ENCODE results near the gene UCK2.

UCK2 gene

DNA sequence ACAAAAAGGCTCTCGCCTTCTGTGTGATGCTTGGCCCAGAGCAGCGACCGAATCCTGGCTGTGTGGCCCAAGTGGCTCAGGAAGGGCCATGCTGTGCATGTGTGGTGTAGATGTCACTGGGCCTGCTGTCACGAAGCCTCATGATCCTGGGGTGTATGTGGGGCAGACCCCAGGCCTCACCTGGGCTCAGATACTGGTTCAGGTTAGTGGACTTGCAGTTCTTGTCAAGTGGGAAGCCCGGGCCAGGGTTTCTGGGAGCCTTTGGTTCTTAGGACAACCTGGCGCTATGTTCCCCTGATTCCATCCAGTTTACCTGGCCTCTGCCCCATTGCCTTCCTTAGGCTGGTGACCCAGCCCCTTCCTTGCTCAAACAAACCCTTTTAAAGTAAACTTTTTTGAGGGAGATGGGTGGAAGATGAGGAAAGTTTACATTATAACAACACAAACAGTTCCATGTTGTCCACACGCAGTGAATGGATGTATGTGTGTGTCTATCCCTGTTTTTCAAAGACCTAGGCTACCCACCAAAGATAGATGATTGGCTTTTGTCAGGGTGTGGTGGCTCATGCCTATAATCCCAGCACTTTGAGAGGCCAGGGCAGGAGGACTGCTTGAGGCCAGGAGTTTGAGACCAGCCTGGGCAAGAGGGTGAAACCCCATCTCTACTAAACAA, 84.3 kb downstream of the UCK2 start:
- H3K27me3 ChIP-seq (ENCODE audit: insufficient read depth, low read length): no peaks in the 10 kb centered on the region
- H3K4me3 ChIP-seq (ENCODE audit: low read length): no peak overlapping the region
- H3K36me3 ChIP-seq (ENCODE audit: insufficient read depth, low read length): peaks cover 39% of the 10 kb centered on the region
- no peaks in the 10 kb centered on the region for H3K9me3 ChIP-seq (ENCODE audit: low read length)
- H3K4me1 ChIP-seq (ENCODE audit: insufficient read depth, low read length): no peaks in the 10 kb centered on the region
- no peak overlapping the region for H2AFZ ChIP-seq (ENCODE audit: low read depth, low read length)

DNA sequence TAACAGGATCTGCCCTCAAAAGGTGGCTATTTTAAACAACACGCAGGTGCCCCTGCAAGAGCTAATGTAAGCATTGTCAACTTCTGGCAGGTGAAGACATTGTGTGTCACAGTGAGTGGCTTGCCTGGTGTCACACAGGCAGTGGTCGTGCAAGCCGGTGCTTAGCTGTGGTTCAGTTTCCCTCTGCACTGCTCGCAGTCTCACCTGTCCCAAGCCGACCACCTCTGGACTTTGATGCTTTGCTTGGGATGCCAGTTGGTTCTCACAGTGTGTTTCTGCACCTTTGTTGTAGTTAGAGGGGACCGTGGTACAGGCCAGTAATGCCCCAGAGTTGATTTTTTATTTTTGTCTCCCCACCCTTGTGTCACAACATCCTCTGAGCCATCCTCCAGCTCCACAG, 85.2 kb downstream of the UCK2 start:
- Histone ChIP-seq H2AFZ (ENCODE audit: low read depth, low read length) (no peak overlapping the region), H3K36me3 (ENCODE audit: insufficient read depth, low read length) (peaks cover 30% of the 10 kb centered on the region), H3K27me3 (ENCODE audit: insufficient read depth, low read length) (no peaks in the 10 kb centered on the region), H3K4me3 (ENCODE audit: low read length) (no peak overlapping the region), H3K4me1 (ENCODE audit: insufficient read depth, low read length) (no peaks in the 10 kb centered on the region), H3K9me3 (ENCODE audit: low read length) (no peaks in the 10 kb centered on the region)

DNA sequence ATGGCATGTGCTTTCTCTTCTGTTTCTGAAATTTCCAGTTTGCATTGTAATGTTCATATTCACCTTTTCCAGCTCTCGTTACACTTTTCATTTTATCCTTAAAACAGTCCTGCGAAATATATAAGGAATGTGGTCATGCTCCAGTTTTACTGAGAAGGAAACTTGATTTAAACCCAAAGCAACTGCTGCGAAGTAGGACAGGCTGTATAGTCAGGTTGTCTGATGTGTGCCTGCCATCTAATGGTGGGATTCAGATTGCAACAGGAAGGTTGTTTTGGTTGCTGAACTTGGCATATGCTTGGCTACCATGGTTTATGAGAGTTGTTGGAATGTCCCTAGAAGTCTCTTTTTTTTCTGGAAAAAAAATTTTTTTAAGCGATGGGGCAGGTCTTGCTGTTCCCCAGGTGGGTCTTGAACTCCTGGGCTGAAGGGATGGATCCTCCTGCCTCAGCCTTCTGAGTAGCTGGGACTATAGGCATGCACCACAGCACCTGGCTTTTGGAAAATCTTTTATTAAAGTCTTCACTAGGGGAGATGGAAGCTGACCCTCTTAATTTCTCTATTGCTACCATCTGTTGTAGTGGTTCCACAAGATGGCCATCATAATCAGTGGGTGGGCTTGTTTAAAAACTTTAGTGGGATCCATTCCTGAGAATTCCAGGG, 86.9 kb downstream of the UCK2 start:
- Histone ChIP-seq H3K27me3 (ENCODE audit: insufficient read depth, low read length) (no peaks in the 10 kb centered on the region), H3K4me1 (ENCODE audit: insufficient read depth, low read length) (no peaks in the 10 kb centered on the region), H2AFZ (ENCODE audit: low read depth, low read length) (no peak overlapping the region), H3K4me3 (ENCODE audit: low read length) (no peak overlapping the region), H3K36me3 (ENCODE audit: insufficient read depth, low read length) (peaks cover 14% of the 10 kb centered on the region), H3K9me3 (ENCODE audit: low read length) (no peaks in the 10 kb centered on the region)

DNA sequence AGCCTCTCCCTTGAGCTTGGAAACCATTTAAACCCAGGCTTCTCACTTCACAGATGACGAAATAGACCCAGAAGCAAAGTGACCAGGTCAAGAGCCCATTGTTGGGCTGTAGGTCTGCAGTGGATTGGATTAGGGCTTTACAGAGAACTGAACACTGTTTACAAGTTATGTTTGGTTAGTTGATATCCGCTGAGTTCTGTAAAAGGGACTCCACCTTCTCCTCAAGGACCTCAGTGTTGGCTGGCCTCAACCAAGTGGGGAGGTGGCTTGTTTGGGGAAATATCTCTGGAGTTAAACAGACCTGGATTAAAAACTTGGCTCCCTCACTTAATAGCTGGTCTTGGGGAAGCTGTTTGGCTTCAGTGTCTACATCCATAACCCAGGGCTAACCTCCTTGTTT, 88.1 kb downstream of the UCK2 start:
- Histone ChIP-seq H3K27me3 (ENCODE audit: insufficient read depth, low read length) (no peaks in the 10 kb centered on the region), H3K36me3 (ENCODE audit: insufficient read depth, low read length) (peaks cover 3% of the 10 kb centered on the region), H3K9me3 (ENCODE audit: low read length) (no peaks in the 10 kb centered on the region), H3K4me1 (ENCODE audit: insufficient read depth, low read length) (no peaks in the 10 kb centered on the region), H3K4me3 (ENCODE audit: low read length) (no peak overlapping the region), H2AFZ (ENCODE audit: low read depth, low read length) (no peak overlapping the region)

DNA sequence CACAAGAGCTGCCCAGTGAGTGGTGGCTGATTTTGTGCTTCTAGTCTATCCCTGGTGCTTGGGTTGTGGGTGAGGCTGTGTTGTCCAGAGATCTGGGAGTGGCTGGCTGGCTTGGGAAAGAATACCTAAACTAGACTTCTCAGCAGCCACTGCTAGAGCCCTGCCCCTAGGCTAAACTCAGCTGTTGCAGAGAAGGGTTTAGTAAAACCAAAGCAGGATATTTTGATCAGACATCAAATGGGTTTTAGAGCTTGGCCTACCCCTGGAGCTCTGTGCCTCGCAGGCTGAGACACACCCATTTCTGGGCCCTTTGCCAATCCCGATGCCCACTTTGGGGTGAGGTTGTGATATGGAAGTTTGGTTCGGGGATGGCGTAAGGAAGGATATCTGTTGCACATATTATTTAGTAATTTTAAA, 88.5 kb downstream of the UCK2 start:
- H3K4me3 ChIP-seq (ENCODE audit: low read length): no peak overlapping the region
- H2AFZ ChIP-seq (ENCODE audit: low read depth, low read length): no peak overlapping the region
- H3K9me3 ChIP-seq (ENCODE audit: low read length): no peaks in the 10 kb centered on the region
- H3K36me3 ChIP-seq (ENCODE audit: insufficient read depth, low read length): no peaks in the 10 kb centered on the region
- H3K27me3 ChIP-seq (ENCODE audit: insufficient read depth, low read length): no peaks in the 10 kb centered on the region
- no peaks in the 10 kb centered on the region for H3K4me1 ChIP-seq (ENCODE audit: insufficient read depth, low read length)

DNA sequence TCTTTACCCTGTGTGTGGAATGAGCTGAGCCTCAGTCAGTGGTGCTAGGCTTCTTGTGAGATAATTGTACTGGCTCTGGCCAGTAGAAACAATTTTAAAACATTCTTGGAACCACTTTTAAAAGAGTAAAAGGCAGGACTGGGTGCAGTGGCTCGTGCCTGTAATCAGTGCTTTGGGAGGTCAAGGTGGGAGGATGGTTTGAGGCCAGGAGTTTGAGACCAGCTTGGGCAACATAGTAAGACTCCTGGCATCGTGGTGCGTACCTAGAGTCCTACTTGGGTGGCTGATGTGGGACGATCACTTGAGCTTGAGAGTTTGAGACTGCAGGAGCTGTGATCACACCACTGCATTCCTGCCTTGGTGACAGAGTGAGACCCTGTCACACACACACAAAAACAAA, 89.8 kb downstream of the UCK2 start:
- Histone ChIP-seq H3K4me3 (ENCODE audit: low read length) (no peak overlapping the region), H3K4me1 (ENCODE audit: insufficient read depth, low read length) (no peaks in the 10 kb centered on the region), H3K27me3 (ENCODE audit: insufficient read depth, low read length) (no peaks in the 10 kb centered on the region), H2AFZ (ENCODE audit: low read depth, low read length) (no peak overlapping the region), H3K36me3 (ENCODE audit: insufficient read depth, low read length) (no peaks in the 10 kb centered on the region), H3K9me3 (ENCODE audit: low read length) (no peaks in the 10 kb centered on the region)

DNA sequence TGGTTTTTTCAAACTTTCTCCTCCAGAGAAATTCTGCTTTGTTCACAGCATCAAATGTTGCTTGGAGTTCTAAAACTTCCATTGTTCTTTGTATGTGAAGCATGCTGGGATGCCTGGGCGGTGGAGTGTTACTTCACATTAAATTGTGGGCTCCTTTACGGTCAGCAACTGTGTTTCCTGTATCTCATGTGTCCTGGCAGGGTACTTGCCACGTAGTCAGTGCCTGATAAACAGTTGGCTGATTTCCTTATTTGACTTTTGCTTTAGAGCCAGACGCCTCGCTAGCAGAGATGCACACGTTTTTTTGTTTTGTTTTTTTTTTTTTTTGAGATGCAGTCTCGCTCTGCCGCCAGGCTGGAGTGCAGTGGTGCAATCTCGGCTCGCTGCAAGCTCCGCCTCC, 96.7 kb downstream of the UCK2 start:
- H3K27me3 ChIP-seq (ENCODE audit: insufficient read depth, low read length): no peaks in the 10 kb centered on the region

DNA sequence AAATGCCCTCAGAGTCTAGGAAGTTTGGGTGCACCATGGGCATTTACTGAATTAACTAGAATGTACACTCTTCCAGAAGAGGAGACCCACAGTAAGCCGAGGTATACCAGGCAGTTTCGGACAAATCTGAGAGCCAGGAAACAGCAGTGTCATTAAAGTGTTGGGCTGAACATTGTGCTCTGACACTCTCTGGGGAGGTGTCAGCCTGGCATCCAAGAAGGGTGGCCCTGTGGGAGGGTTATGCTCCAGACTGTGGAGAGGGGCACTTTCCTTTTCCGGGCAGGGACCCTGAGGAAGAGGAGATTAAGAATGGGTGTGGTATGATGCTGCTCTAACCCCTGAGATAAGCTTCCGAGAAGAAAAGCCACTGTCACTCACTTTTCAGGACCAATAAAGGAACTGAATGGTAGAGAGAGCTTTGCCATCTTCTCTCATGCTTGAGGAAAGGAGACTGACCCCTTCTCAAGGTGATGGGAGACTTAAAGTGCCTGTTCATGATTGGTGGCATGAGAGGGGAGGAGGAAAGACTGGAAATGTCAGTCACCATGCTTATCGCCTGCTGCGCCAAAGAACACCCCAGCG, 98.2 kb downstream of the UCK2 start:
- no peak overlapping the region for H3K4me3 ChIP-seq (ENCODE audit: low read length)
- H3K27me3 ChIP-seq (ENCODE audit: insufficient read depth, low read length): no peaks in the 10 kb centered on the region
- no peaks in the 10 kb centered on the region for H3K4me1 ChIP-seq (ENCODE audit: insufficient read depth, low read length)
- H3K9me3 ChIP-seq (ENCODE audit: low read length): no peaks in the 10 kb centered on the region
- H3K36me3 ChIP-seq (ENCODE audit: insufficient read depth, low read length): no peaks in the 10 kb centered on the region
- no peak overlapping the region for H2AFZ ChIP-seq (ENCODE audit: low read depth, low read length)

More for the DNA sequence above, 96.7 kb downstream of the UCK2 start:
- Histone ChIP-seq H2AFZ (ENCODE audit: low read depth, low read length) (no peak overlapping the region), H3K4me3 (ENCODE audit: low read length) (no peak overlapping the region), H3K9me3 (ENCODE audit: low read length) (no peaks in the 10 kb centered on the region), H3K36me3 (ENCODE audit: insufficient read depth, low read length) (no peaks in the 10 kb centered on the region), H3K4me1 (ENCODE audit: insufficient read depth, low read length) (no peaks in the 10 kb centered on the region)

DNA sequence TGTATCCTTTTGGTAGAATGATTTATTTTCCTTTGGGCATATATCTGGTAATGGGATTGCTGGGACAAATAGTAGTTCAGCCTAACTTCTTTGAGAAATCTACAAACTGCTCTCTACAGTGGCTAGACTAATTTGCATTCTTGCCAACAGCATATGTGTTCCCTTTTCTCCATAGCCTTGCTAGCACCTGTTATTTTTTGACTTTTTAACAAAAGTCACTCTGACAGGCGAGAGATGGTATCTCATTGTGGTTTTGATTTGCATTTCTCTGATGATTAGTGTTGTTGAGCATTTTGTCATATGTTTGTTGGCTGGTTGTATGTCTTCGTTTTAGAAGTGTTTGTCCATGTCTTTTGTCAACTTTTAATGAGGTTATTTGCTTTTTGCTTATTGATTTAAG, 99.8 kb downstream of the UCK2 start:
- H3K4me1 ChIP-seq (ENCODE audit: insufficient read depth, low read length): no peaks in the 10 kb centered on the region
- H3K4me3 ChIP-seq (ENCODE audit: low read length): no peak overlapping the region
- no peaks in the 10 kb centered on the region for H3K27me3 ChIP-seq (ENCODE audit: insufficient read depth, low read length)
- H2AFZ ChIP-seq (ENCODE audit: low read depth, low read length): no peak overlapping the region
- no peaks in the 10 kb centered on the region for H3K9me3 ChIP-seq (ENCODE audit: low read length)
- H3K36me3 ChIP-seq (ENCODE audit: insufficient read depth, low read length): no peaks in the 10 kb centered on the region

DNA sequence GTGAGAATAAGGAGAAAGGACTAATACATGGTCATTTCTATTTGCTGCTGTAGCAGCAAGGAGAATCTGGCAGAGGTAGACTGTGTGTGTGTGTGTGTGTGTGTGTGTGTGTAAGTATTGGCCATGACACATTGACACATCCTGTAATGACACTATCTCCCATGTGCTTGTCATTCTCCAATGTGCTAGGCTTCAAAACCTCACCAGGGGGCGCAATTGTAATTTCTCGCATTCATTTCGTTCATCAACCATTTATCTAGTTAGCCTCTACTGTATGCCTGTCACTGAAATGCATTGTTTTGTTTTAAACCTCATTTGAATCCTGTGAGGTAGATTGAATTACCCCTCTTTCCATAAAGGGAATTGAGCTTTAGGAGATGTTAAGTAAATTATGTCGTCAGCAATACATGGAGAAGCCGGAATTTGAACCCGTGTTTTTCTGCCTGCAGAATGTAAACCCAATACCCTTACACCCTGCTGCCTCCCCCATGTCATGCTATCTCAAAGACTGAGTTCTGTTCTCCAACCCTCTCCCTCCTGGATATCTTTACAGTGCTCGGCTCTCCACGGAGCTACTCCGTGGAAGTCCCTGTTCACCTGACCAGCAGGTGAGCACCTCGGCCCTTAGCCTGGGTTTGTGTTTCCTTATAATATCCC, 100.8 kb downstream of the UCK2 start:
- H3K27me3 ChIP-seq (ENCODE audit: insufficient read depth, low read length): no peaks in the 10 kb centered on the region
- H3K4me1 ChIP-seq (ENCODE audit: insufficient read depth, low read length): no peaks in the 10 kb centered on the region
- no peak overlapping the region for H2AFZ ChIP-seq (ENCODE audit: low read depth, low read length)
- no peaks in the 10 kb centered on the region for H3K9me3 ChIP-seq (ENCODE audit: low read length)
- H3K4me3 ChIP-seq (ENCODE audit: low read length): no peak overlapping the region
- H3K36me3 ChIP-seq (ENCODE audit: insufficient read depth, low read length): no peaks in the 10 kb centered on the region

DNA sequence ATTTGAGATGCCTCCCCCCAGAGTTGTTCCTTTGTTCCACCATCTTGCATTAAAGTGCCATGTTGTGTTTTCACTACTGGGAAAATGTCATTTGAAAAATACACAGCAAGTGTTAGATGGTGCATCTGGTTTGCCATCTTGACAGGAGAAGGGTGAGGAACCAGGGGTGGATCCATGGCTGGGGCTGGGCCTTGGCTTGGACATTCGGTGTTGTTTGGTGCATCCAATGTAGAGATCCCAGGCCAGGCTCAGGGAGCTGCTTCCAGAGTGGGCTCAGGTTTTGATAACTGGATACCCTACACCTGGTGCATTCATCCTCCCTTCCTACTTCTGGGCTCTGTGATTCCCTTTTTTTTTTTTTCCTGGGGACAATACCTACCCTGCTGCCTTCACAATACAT, 103.5 kb downstream of the UCK2 start:
- Histone ChIP-seq H2AFZ (ENCODE audit: low read depth, low read length) (no peak overlapping the region), H3K9me3 (ENCODE audit: low read length) (no peaks in the 10 kb centered on the region)

DNA sequence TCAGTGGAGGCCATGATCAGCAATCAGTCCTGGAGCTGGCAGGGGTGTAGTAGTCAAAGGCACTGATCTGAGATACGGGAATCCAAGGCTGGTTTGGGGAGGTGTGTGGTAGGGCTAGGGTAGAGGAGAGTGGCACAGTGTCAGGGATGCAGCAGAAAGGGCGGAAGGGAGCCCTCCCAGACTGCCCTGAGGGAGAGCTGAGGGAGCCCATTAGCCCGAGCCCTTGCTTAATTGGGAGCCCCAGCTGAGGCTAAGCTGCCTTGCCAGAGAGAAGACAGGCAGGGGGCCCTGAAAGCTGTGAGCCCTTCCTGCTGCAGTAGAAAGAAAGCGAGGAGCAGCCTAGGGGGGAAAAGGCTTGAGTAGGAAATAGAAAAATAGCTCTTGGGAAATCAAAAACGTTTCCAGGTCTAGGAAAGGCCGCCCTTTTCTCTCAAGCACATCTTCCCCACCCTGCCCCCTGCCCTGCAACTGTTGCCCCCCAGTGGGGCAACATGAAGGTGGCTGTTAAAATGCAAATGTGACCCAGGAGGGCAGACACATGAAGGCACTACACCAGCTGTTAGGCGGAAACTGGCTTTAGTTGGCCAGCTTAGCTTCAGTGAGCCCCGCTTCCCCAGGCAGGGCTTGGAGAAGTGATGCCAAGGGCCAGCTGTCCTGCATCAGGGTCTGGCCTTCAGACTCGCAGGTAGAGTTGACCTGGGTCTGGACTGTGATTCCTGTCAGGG, 106.2 kb downstream of the UCK2 start:
- Histone ChIP-seq H3K9me3 (ENCODE audit: low read length) (no peaks in the 10 kb centered on the region), H3K4me1 (ENCODE audit: insufficient read depth, low read length) (no peaks in the 10 kb centered on the region), H3K36me3 (ENCODE audit: insufficient read depth, low read length) (no peaks in the 10 kb centered on the region), H3K4me3 (ENCODE audit: low read length) (no peak overlapping the region), H3K27me3 (ENCODE audit: insufficient read depth, low read length) (peaks cover 7% of the 10 kb centered on the region), H2AFZ (ENCODE audit: low read depth, low read length) (no peak overlapping the region)

More for the DNA sequence above, 103.5 kb downstream of the UCK2 start:
- H3K4me1 ChIP-seq (ENCODE audit: insufficient read depth, low read length): no peaks in the 10 kb centered on the region
- peaks cover 5% of the 10 kb centered on the region for H3K27me3 ChIP-seq (ENCODE audit: insufficient read depth, low read length)
- no peaks in the 10 kb centered on the region for H3K36me3 ChIP-seq (ENCODE audit: insufficient read depth, low read length)
- H3K4me3 ChIP-seq (ENCODE audit: low read length): no peak overlapping the region

DNA sequence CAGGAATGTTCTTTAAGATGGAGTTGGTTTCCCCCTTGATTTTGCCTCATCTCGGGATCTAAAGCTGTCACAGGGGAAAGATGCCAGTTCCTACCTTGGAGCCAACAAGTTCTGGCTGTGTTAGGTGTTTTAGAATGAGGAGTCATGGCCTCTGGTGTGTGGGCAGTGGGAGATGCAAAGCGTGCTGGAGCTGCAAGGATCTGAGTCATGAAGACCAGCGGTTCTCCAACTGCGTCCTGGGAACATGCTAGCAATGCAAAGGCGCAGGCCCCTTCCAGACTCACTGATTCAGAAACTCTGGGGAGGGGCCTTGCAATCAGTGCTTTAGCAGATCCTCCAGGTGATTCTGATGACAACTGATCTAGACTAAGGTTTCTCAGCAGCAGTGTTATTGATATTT, 109.1 kb downstream of the UCK2 start:
- H3K36me3 ChIP-seq (ENCODE audit: insufficient read depth, low read length): no peaks in the 10 kb centered on the region
- H2AFZ ChIP-seq (ENCODE audit: low read depth, low read length): no peak overlapping the region
- H3K4me3 ChIP-seq (ENCODE audit: low read length): no peak overlapping the region
- H3K27me3 ChIP-seq (ENCODE audit: insufficient read depth, low read length): peaks cover 12% of the 10 kb centered on the region
- no peaks in the 10 kb centered on the region for H3K9me3 ChIP-seq (ENCODE audit: low read length)
- H3K4me1 ChIP-seq (ENCODE audit: insufficient read depth, low read length): no peaks in the 10 kb centered on the region
